Immature natural killer cell (primary cell): ENCODE results near the gene NGFR. TPM values are rescaled to one million over a fixed set of nuclear protein-coding genes. Genes with fewer than 3 reads are reported as not detected.

Experiments used
- DNase-seq, 3 donors: peaks; one replicate each; pipeline ENCODE4 v3.0.0; 2022; ENCODE audit warnings: mixed read lengths in 1 of 3
- H3K27ac Mint-ChIP-seq, 6 donors: one replicate each; pipeline ENCODE4 v1.8.0; 2020; ENCODE audit warnings: mixed read lengths in 6 of 6, mild to moderate bottlenecking in 5 of 6, inconsistent platforms in 4 of 6, moderate library complexity in 3 of 6
- H3K27me3 Mint-ChIP-seq, 3 donors: one replicate each; pipeline ENCODE4 v1.8.0; 2020 to 2021; ENCODE audit warnings: low read depth in 3 of 3, mild to moderate bottlenecking in 3 of 3, mixed read lengths in 3 of 3, moderate library complexity in 3 of 3, inconsistent platforms in 1 of 3
- H3K36me3 Mint-ChIP-seq, 3 donors: one replicate each; pipeline ENCODE4 v1.8.0; 2020; ENCODE audit warnings: mixed read lengths in 3 of 3, inconsistent platforms in 2 of 3, mild to moderate bottlenecking in 2 of 3
- H3K4me1 Mint-ChIP-seq, 2 donors: one replicate each; pipeline ENCODE4 v1.8.0; 2020; ENCODE audit warnings: inconsistent platforms in 2 of 2, mild to moderate bottlenecking in 2 of 2, mixed read lengths in 2 of 2, moderate library complexity in 1 of 2
- H3K4me3 Mint-ChIP-seq, 5 donors: one replicate each; pipeline ENCODE4 v1.8.0; 2020; ENCODE audit warnings: mild to moderate bottlenecking in 5 of 5, mixed read lengths in 5 of 5, inconsistent platforms in 3 of 5, moderate library complexity in 3 of 5
- H3K9me3 Mint-ChIP-seq, 6 donors: one replicate each; pipeline ENCODE4 v1.8.0; 2020; ENCODE audit warnings: mild to moderate bottlenecking in 6 of 6, mixed read lengths in 6 of 6, inconsistent platforms in 4 of 6, moderate library complexity in 3 of 6
- polyA plus RNA-seq, 3 donors: library from polyadenylated mRNA; unstranded; fragments of 300-500 nt; fragmentation: Illumina TruSeq; gene quantifications; one replicate each; pipeline ENCODE4 v1.2.3, GENCODE V29; 2021

Gene NGFR
- polyA plus RNA-seq = under 1 TPM in 1 of 3 donors, not detected in 2; 0.45 TPM

GRCh38 chr17:49494986-49495841 is at the start of gene NGFR:
NGFR (plus strand) TSS chr17:49495293; CDS start chr17:49495418, 125 bp downstream.
- H3K4me3 Mint-ChIP-seq = peak within 1 kb of the TSS; percentile 78 to 84 (median 82)
- H3K4me1 Mint-ChIP-seq = peaks cover 29 to 38% of the 10 kb centered on the region in 2 donors
- peaks cover 0 to 1% (median 0%) of the 10 kb centered on the region in 6 donors for H3K9me3 Mint-ChIP-seq
- DNase-seq = peak; percentile 55 to 66 (median 65)
- peaks cover 24 to 27% (median 25%) of the 10 kb centered on the region in 3 donors for H3K27me3 Mint-ChIP-seq
- H3K36me3 Mint-ChIP-seq = no peaks in the 10 kb centered on the region
- H3K27ac Mint-ChIP-seq = peak within 1 kb of the TSS in 2 of 6 donors; percentile 29 to 45

GRCh38 chr17:49445591-49445990 is 49.5 kb upstream of the NGFR start:
- no peaks in the 10 kb centered on the region for H3K9me3 Mint-ChIP-seq
- no peak for DNase-seq
- peaks cover 2 to 8% (median 4%) of the 10 kb centered on the region in 3 donors for H3K27me3 Mint-ChIP-seq
- H3K27ac Mint-ChIP-seq = no peak overlapping the region
- H3K36me3 Mint-ChIP-seq = no peaks in the 10 kb centered on the region
- no peak overlapping the region for H3K4me3 Mint-ChIP-seq
- peaks cover 8 to 9% of the 10 kb centered on the region in 2 donors for H3K4me1 Mint-ChIP-seq

- no peaks in the 10 kb centered on the region for H3K36me3 Mint-ChIP-seq
- H3K4me3 Mint-ChIP-seq = no peak overlapping the region
- no peaks in the 10 kb centered on the region for H3K9me3 Mint-ChIP-seq
- H3K27me3 Mint-ChIP-seq = peaks cover 0 to 1% (median 1%) of the 10 kb centered on the region in 3 donors
- no peak overlapping the region for H3K27ac Mint-ChIP-seq
- H3K4me1 Mint-ChIP-seq = peaks cover 30 to 31% of the 10 kb centered on the region in 2 donors
- no peak for DNase-seq
Observed at GRCh38 chr17:49447628-49448302, 47.3 kb upstream of the NGFR start.

GRCh38 chr17:49450181-49450580 is 44.9 kb upstream of the NGFR start:
- no peaks in the 10 kb centered on the region for H3K36me3 Mint-ChIP-seq
- H3K27me3 Mint-ChIP-seq = peaks cover 0 to 1% (median 1%) of the 10 kb centered on the region in 3 donors
- peak overlapping the region in 5 of 6 donors; percentile 2 to 41 (median 32) for H3K27ac Mint-ChIP-seq
- no peak for DNase-seq
- H3K4me3 Mint-ChIP-seq = peak overlapping the region in 2 of 5 donors; percentile 4 to 29
- H3K9me3 Mint-ChIP-seq = no peaks in the 10 kb centered on the region
- peaks cover 38 to 43% of the 10 kb centered on the region in 2 donors for H3K4me1 Mint-ChIP-seq

GRCh38 chr17:49450735-49451134 is 44.4 kb upstream of the NGFR start:
- no peak for DNase-seq
- Mint-ChIP-seq H3K27ac (peak overlapping the region; percentile 2 to 75 (median 32)), H3K36me3 (no peaks in the 10 kb centered on the region), H3K27me3 (peaks cover 0 to 1% (median 1%) of the 10 kb centered on the region in 3 donors), H3K4me1 (peaks cover 38 to 43% of the 10 kb centered on the region in 2 donors), H3K4me3 (peak overlapping the region in 3 of 5 donors; percentile 4 to 24 (median 23)), H3K9me3 (no peaks in the 10 kb centered on the region)

- Mint-ChIP-seq H3K36me3 (no peaks in the 10 kb centered on the region), H3K4me1 (peaks cover 38 to 43% of the 10 kb centered on the region in 2 donors), H3K27ac (peak overlapping the region in 1 of 6 donors; percentile 71), H3K9me3 (no peaks in the 10 kb centered on the region), H3K27me3 (peaks cover 1 to 5% (median 3%) of the 10 kb centered on the region in 3 donors), H3K4me3 (peak overlapping the region; percentile 43 to 62 (median 51))
- DNase-seq = peak in 1 of 3 donors; percentile 12
Observed at GRCh38 chr17:49452201-49452600, 42.9 kb upstream of the NGFR start.

GRCh38 chr17:49452661-49453060 is 42.4 kb upstream of the NGFR start:
- Mint-ChIP-seq H3K27ac (peak overlapping the region in 1 of 6 donors; percentile 83), H3K4me3 (peak overlapping the region in 3 of 5 donors; percentile 17 to 22 (median 21)), H3K36me3 (no peaks in the 10 kb centered on the region), H3K27me3 (peaks cover 1 to 7% (median 7%) of the 10 kb centered on the region in 3 donors), H3K4me1 (peaks cover 38 to 43% of the 10 kb centered on the region in 2 donors), H3K9me3 (no peaks in the 10 kb centered on the region)
- no peak for DNase-seq

GRCh38 chr17:49454050-49454449 is 41.0 kb upstream of the NGFR start:
- peak overlapping the region in 2 of 6 donors; percentile 13 to 60 for H3K27ac Mint-ChIP-seq
- H3K36me3 Mint-ChIP-seq = no peaks in the 10 kb centered on the region
- H3K27me3 Mint-ChIP-seq = peaks cover 1 to 8% (median 7%) of the 10 kb centered on the region in 3 donors
- H3K4me1 Mint-ChIP-seq = peaks cover 40 to 43% of the 10 kb centered on the region in 2 donors
- no peaks in the 10 kb centered on the region for H3K9me3 Mint-ChIP-seq
- DNase-seq = no peak
- no peak overlapping the region for H3K4me3 Mint-ChIP-seq

- Mint-ChIP-seq H3K4me1 (peaks cover 35 to 36% of the 10 kb centered on the region in 2 donors), H3K4me3 (no peak overlapping the region), H3K9me3 (no peaks in the 10 kb centered on the region), H3K27ac (no peak overlapping the region), H3K36me3 (no peaks in the 10 kb centered on the region), H3K27me3 (peaks cover 6 to 12% (median 7%) of the 10 kb centered on the region in 3 donors)
- DNase-seq = no peak
Observed at GRCh38 chr17:49455272-49455861, 39.7 kb upstream of the NGFR start.

- H3K27ac Mint-ChIP-seq = peak overlapping the region in 1 of 6 donors; percentile 13
- peaks cover 25 to 26% of the 10 kb centered on the region in 2 donors for H3K4me1 Mint-ChIP-seq
- H3K27me3 Mint-ChIP-seq = peaks cover 7 to 12% (median 8%) of the 10 kb centered on the region in 3 donors
Observed at GRCh38 chr17:49456183-49456965, 38.7 kb upstream of the NGFR start.

GRCh38 chr17:49457564-49458535 is 37.2 kb upstream of the NGFR start:
- H3K27ac Mint-ChIP-seq = no peak overlapping the region
- no peaks in the 10 kb centered on the region for H3K9me3 Mint-ChIP-seq

More at GRCh38 chr17:49456183-49456965, 38.7 kb upstream of the NGFR start:
- no peaks in the 10 kb centered on the region for H3K9me3 Mint-ChIP-seq
- H3K36me3 Mint-ChIP-seq = no peaks in the 10 kb centered on the region
- no peak for DNase-seq
- no peak overlapping the region for H3K4me3 Mint-ChIP-seq

More at GRCh38 chr17:49457564-49458535, 37.2 kb upstream of the NGFR start:
- no peak overlapping the region for H3K4me3 Mint-ChIP-seq
- DNase-seq = no peak
- H3K4me1 Mint-ChIP-seq = peaks cover 10 to 11% of the 10 kb centered on the region in 2 donors
- H3K27me3 Mint-ChIP-seq = peaks cover 7 to 17% (median 9%) of the 10 kb centered on the region in 3 donors
- H3K36me3 Mint-ChIP-seq = peaks cover 0 to under 1% (median 0%) of the 10 kb centered on the region in 3 donors
